Erythroblast (primary cell): Measurements from ENCODE around the gene CD300C.
"Not testable (repeated sequence)": the region's sequence is repeated elsewhere in the genome, so short reads cannot be mapped to it uniquely, and the experiment has no call there.

Source experiments
- GATA1 ChIP-seq: IDR thresholded peaks from 2 replicates; pipeline ENCODE4 v1.6.1; 2011; ENCODE audit warnings: low read depth, mild to moderate bottlenecking, control low read depth, low read length, moderate library complexity
- POLR2A ChIP-seq: IDR thresholded peaks from 2 replicates; pipeline ENCODE4 v1.6.1; 2011; ENCODE audit warnings: mild to moderate bottlenecking, low read length

DNA sequence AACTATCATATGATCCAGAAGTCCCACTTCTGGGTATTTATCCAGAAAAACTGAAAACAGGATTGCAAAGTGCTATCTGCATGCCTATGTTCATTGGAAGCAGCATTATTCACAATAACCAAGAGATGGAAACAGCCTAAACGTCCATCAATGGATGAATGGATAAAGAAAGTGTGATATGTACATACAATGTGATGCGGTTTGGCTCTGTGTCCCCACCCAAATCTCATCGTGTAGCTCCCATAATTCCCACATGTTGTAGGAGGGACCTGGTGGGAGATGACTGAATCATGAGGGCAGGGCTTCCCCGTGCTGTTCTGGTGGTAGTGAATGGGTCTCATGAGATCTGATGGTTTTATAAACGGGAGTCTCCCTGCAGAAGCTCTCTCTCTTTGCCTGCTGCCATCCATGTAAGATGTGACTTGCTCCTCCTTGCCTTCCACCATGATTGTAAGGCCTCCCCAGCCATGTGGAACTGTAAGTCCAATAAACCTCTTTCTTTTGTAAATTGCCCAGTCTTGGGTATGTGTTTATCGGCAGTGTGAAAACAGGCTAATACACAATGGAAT, 27.4 kb downstream of the CD300C start:
- not testable (repeated sequence) for TF ChIP-seq POLR2A, GATA1
